Colonic mucosa (tissue), 4 donors: Measurements from ENCODE around the gene IL17RD. TPM values are rescaled to one million over a fixed set of nuclear protein-coding genes. Genes with fewer than 3 reads are reported as not detected.

Experiments
- DNase-seq: peaks from one replicate; pipeline ENCODE4 v3.0.0-alpha.2; 2020
- H3K27ac ChIP-seq: fragments of 200-600 bp; one replicate; pipeline ENCODE4 v1.8.0; 2021
- H3K27me3 ChIP-seq: fragments of 200-600 bp; one replicate; pipeline ENCODE4 v1.8.0; 2021
- H3K36me3 ChIP-seq: fragments of 200-600 bp; one replicate; pipeline ENCODE4 v1.8.0; 2021
- H3K4me1 ChIP-seq: fragments of 200-600 bp; one replicate; pipeline ENCODE4 v1.8.0; 2021; ENCODE audit warnings: mild to moderate bottlenecking
- H3K4me3 ChIP-seq: fragments of 200-600 bp; one replicate; pipeline ENCODE4 v1.8.0; 2021
- H3K9ac ChIP-seq, 2 donors: one replicate each; pipeline ENCODE4 v1.7.0; 2013; ENCODE audit warnings: control low read depth in 2 of 2, low read depth in 2 of 2, low read length in 2 of 2
- H3K9me3 ChIP-seq: fragments of 200-600 bp; one replicate; pipeline ENCODE4 v1.8.0; 2021
- intact Hi-C: fragments of 100-400 bp; cut with DNase I; formaldehyde crosslinking; loops from one replicate; pipeline ENCODE4 v1.14.1; 2022
- total RNA-seq, 2 donors: library from RNA; stranded (reverse); fragmentation: NEBNext Ultra II Directional in 1 of 2; extraction: Animal tissue kit (Norgen Biotek cat#: 25700) in 1 of 2; gene quantifications; one replicate each; pipeline ENCODE4 v1.2.1, GENCODE V29; 2021
- TF ChIP-seq, protein P1 (sequence below): fragments of 200-600 bp; IDR thresholded peaks from one replicate; pipeline ENCODE4 v1.8.0; 2022; ENCODE audit warnings: antibody characterized with exemption, mild to moderate bottlenecking
- donor health status: healthy.
- donor health status: DM: no; HTN: no; CAD: no.
- donor health status: DM: no; HTN: no; CAD: no.

Gene IL17RD
- total RNA-seq, 2 donors from 2014 or later: 2.0 to 5.6 TPM

GRCh38 chr3:57060089-57060821 lies 104.9 kb downstream of the IL17RD start, which contains the start of gene SPATA12:
Gene SPATA12 (plus strand): TSS chr3:57060664. CDS start chr3:57073695, 13,031 bp downstream.
- TF ChIP-seq, protein P1, sequence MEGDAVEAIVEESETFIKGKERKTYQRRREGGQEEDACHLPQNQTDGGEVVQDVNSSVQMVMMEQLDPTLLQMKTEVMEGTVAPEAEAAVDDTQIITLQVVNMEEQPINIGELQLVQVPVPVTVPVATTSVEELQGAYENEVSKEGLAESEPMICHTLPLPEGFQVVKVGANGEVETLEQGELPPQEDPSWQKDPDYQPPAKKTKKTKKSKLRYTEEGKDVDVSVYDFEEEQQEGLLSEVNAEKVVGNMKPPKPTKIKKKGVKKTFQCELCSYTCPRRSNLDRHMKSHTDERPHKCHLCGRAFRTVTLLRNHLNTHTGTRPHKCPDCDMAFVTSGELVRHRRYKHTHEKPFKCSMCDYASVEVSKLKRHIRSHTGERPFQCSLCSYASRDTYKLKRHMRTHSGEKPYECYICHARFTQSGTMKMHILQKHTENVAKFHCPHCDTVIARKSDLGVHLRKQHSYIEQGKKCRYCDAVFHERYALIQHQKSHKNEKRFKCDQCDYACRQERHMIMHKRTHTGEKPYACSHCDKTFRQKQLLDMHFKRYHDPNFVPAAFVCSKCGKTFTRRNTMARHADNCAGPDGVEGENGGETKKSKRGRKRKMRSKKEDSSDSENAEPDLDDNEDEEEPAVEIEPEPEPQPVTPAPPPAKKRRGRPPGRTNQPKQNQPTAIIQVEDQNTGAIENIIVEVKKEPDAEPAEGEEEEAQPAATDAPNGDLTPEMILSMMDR: no peak
- intact Hi-C loops: no loop called here
- Histone ChIP-seq H3K4me3 (no peak within 1 kb of the TSS), H3K9me3 (no peaks in the 10 kb centered on the region), H3K27ac (peak within 1 kb of the TSS; percentile 69), H3K36me3 (no peaks in the 10 kb centered on the region), H3K9ac (no peak within 1 kb of the TSS), H3K27me3 (no peaks in the 10 kb centered on the region), H3K4me1 (peaks cover 5% of the 10 kb centered on the region)
- peak; percentile 91 for DNase-seq

- no peak for DNase-seq
- intact Hi-C loops: no loop called here
- Histone ChIP-seq H3K4me3 (no peak overlapping the region), H3K36me3 (no peaks in the 10 kb centered on the region), H3K9ac (no peak overlapping the region), H3K27ac (peak overlapping the region; percentile 69), H3K9me3 (no peaks in the 10 kb centered on the region), H3K4me1 (peaks cover 5% of the 10 kb centered on the region), H3K27me3 (no peaks in the 10 kb centered on the region)
- TF ChIP-seq, protein P1: no peak
These were observed 105.7 kb downstream of the IL17RD start for GRCh38 chr3:57059411-57059810.

- Histone ChIP-seq H3K36me3 (no peaks in the 10 kb centered on the region), H3K4me3 (no peak overlapping the region), H3K9ac (no peak overlapping the region), H3K27me3 (no peaks in the 10 kb centered on the region), H3K27ac (no peak overlapping the region), H3K4me1 (peaks cover 5% of the 10 kb centered on the region), H3K9me3 (no peaks in the 10 kb centered on the region)
- TF ChIP-seq, protein P1: no peak
- no peak for DNase-seq
- intact Hi-C loops: no loop called here
These were observed 107.8 kb downstream of the IL17RD start for GRCh38 chr3:57057351-57057750.

DNA sequence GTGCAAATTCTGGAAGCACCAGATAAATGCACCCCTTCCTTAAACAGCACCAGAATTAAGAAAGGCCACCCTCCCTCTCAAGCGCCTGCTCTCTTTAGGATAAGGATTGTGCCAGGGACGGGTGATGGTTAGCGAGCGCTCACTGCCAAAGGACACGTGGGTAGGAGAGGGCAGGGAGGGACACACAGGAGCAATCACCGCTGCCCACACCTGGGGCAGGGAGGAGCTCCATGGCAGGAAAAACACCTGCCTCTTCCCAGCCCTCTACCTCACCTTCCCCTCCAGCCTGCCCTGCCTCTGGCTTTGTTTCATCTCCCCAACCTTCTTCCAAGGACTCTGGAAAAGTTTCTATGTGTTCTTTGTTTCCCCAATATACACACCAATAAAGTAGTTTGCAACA lies 112.0 kb downstream of the IL17RD start:
- no peak overlapping the region for H3K27ac ChIP-seq
- H3K27me3 ChIP-seq: no peaks in the 10 kb centered on the region
- no peaks in the 10 kb centered on the region for H3K4me1 ChIP-seq
- no peak overlapping the region for H3K4me3 ChIP-seq
- peak; percentile 30 for DNase-seq
- TF ChIP-seq, protein P1: no peak
- intact Hi-C loops: no loop called here
- H3K9me3 ChIP-seq: no peaks in the 10 kb centered on the region
- no peak overlapping the region for H3K9ac ChIP-seq
- no peaks in the 10 kb centered on the region for H3K36me3 ChIP-seq

DNA sequence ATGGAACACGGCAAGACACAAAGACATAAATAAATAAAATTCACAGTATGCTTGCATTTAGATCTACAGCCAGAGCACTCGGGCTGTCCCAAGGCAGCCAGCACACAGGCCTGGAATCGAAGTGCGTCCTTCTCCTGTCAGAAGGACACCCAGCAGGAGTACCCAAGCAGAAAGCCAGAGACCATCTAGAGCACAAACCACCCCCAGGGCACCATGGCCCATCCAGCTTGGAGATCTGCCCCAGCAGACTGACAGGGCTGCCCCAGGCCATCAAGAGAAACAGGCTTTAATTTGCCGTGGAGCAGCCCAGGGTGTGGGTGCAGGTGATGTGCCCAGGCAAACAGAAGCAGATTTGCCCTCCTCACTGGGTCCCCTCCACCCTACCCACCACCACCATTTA lies 112.5 kb downstream of the IL17RD start:
- Histone ChIP-seq H3K36me3 (no peaks in the 10 kb centered on the region), H3K27ac (no peak overlapping the region), H3K4me3 (no peak overlapping the region), H3K4me1 (no peaks in the 10 kb centered on the region), H3K9ac (no peak overlapping the region), H3K9me3 (no peaks in the 10 kb centered on the region), H3K27me3 (no peaks in the 10 kb centered on the region)
- TF ChIP-seq, protein P1: no peak
- DNase-seq: no peak
- intact Hi-C loops: no loop called here
